Memory B cell (primary cell): Measurements from ENCODE around the gene TXK.

Experiments used
- ATAC-seq: fragments of 150-1000 bp; cut with Tn5 transposase; 2 replicates; pipeline ENCODE4 v1.10.0; 2021; ENCODE audit warnings: low read depth, mild to moderate bottlenecking, moderate library complexity
- DNase-seq, 2 donors: peaks; one replicate each; pipeline ENCODE4 v3.0.0; 2022; ENCODE audit warnings: low spot score in 2 of 2
- H3K27ac Mint-ChIP-seq: one replicate; pipeline ENCODE4 v1.8.0; 2022; ENCODE audit warnings: mild to moderate bottlenecking, moderate library complexity, mixed read lengths
- H3K27me3 Mint-ChIP-seq: one replicate; pipeline ENCODE4 v1.8.0; 2022; ENCODE audit warnings: mixed read lengths
- H3K36me3 Mint-ChIP-seq: one replicate; pipeline ENCODE4 v1.8.0; 2022; ENCODE audit warnings: mild to moderate bottlenecking, mixed read lengths
- H3K4me1 Mint-ChIP-seq: one replicate; pipeline ENCODE4 v1.8.0; 2022; ENCODE audit warnings: mixed read lengths
- H3K4me3 Mint-ChIP-seq: one replicate; pipeline ENCODE4 v1.8.0; 2022; ENCODE audit warnings: mild to moderate bottlenecking, moderate library complexity, mixed read lengths
- H3K9me3 Mint-ChIP-seq: one replicate; pipeline ENCODE4 v1.8.0; 2022; ENCODE audit warnings: mixed read lengths

The TXK gene

DNA sequence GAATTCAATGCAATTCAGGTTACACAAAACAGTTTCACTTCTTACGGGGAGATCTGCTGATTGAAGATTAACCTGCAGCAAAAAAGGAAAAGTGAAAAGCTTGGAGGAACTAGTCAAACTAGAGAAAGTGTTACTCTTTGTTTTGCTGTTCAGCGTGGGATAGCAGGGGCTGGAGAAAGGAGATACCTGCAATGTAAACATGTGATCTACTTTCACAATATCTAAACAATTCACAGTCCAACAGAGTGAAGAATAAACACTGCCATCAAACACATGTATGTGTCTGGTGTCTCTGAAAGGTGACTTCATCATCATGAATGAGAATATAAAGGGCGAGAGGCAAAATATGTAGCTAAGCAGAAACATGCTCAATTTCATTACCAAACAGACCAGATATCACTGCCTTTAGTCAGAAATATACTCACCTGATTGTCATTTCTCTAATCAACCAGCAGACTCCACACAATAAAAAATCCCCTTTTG, 91.0 kb downstream of the TXK start:
- peaks cover 12% of the 10 kb centered on the region for H3K27me3 Mint-ChIP-seq
- peaks cover 31% of the 10 kb centered on the region for H3K4me1 Mint-ChIP-seq
- H3K4me3 Mint-ChIP-seq = no peak overlapping the region
- ATAC-seq (no peak), DNase-seq (no peak)
- no peak overlapping the region for H3K27ac Mint-ChIP-seq
- no peaks in the 10 kb centered on the region for H3K9me3 Mint-ChIP-seq
- H3K36me3 Mint-ChIP-seq = no peaks in the 10 kb centered on the region

DNA sequence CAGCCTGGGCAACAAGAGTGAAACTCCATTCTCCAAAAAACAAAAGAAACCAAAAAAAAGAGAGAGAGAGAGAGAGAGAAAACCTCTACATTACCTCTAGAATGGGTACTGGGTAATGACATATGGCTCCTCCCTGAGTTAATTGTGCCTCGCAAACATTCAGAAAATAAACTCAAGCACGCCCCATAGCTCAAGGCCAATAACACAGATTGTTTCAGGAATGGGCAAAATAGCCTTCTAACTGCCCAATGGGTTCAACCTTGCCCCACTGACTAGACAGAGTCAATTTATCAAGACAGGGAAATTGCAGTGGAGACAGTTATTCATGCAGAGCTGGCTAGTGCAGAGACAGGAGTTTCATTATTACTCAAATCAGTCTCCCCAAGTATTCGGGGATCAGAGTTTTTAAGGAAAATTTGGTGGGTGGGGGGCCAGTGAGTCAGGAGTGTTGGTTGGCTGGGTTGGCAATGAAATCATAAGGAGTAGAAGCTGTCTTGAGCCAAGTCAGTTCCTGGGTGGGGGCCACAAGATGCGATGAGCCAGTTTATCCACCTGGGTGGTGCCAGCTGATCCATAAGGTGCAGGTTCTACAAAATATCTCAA, 92.4 kb downstream of the TXK start:
- no peak for ATAC-seq
- peaks cover 12% of the 10 kb centered on the region for H3K27me3 Mint-ChIP-seq
- DNase-seq = no peak
- H3K36me3 Mint-ChIP-seq = no peaks in the 10 kb centered on the region
- H3K4me3 Mint-ChIP-seq = no peak overlapping the region
- no peaks in the 10 kb centered on the region for H3K9me3 Mint-ChIP-seq
- peaks cover 23% of the 10 kb centered on the region for H3K4me1 Mint-ChIP-seq
- no peak overlapping the region for H3K27ac Mint-ChIP-seq

DNA sequence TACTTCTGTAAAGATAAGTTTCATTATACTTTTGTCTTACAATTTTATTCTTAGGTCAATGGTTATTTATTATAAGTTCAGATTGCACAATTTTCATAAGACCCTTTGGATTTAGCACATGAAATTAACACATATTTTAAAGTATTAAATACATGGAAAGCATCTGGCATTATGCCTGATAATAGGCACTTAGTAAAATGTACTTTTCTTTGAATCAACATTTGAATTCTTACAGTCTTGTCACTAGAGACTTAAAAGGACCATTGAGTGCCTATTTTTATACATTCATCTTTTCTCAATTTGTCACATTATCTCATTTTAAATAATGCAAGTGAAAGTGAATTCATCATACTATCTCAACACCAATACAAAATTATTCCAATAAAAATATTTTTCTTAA, 94.5 kb downstream of the TXK start:
- ATAC-seq (no peak), DNase-seq (no peak)
- Mint-ChIP-seq H3K36me3 (no peaks in the 10 kb centered on the region), H3K9me3 (no peaks in the 10 kb centered on the region), H3K4me1 (peaks cover 28% of the 10 kb centered on the region), H3K27ac (no peak overlapping the region), H3K27me3 (peaks cover 10% of the 10 kb centered on the region), H3K4me3 (no peak overlapping the region)

DNA sequence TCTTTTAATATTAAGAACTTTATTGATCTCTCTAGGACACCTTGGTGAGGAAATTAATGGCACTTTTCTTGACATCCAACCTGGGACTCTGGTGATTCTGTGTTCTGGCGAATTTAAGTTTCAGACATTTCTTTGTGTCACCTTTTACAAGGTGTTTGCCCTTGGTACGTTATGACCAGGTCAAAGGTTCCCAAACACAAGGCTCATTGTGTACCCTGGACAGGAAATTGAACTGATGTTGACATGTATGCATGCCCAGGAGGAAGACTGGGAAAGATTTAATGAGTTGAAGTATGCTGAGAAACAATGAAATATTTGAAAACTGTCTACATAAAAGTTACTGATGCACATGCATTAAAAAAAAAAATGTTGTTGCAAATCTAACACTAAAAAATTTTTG, 95.4 kb downstream of the TXK start:
- peaks cover 10% of the 10 kb centered on the region for H3K27me3 Mint-ChIP-seq
- no peak overlapping the region for H3K27ac Mint-ChIP-seq
- H3K36me3 Mint-ChIP-seq = no peaks in the 10 kb centered on the region
- H3K9me3 Mint-ChIP-seq = no peaks in the 10 kb centered on the region
- DNase-seq (no peak), ATAC-seq (no peak)
- H3K4me3 Mint-ChIP-seq = no peak overlapping the region
- peaks cover 29% of the 10 kb centered on the region for H3K4me1 Mint-ChIP-seq

DNA sequence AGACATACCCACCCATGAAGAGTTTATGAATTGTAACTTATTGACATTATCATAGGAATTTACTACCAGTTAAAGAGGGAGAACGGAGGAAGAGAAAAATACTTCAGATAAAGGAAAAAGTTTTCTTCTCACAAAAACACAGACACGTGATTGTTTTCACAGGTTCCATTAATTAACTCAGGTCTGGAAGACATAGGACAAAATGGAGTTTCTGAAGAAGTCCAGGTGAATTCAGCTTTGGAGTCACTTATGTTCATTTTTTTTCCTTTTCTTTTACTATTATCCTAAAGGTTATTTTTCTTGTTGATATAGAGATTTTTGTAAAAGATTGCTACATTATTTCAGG, 97.0 kb downstream of the TXK start:
- H3K27ac Mint-ChIP-seq = peak overlapping the region; percentile 74
- H3K9me3 Mint-ChIP-seq = no peaks in the 10 kb centered on the region
- DNase-seq (no peak), ATAC-seq (no peak)
- peaks cover 24% of the 10 kb centered on the region for H3K4me1 Mint-ChIP-seq
- H3K4me3 Mint-ChIP-seq = no peak overlapping the region
- H3K36me3 Mint-ChIP-seq = no peaks in the 10 kb centered on the region
- peaks cover 3% of the 10 kb centered on the region for H3K27me3 Mint-ChIP-seq

DNA sequence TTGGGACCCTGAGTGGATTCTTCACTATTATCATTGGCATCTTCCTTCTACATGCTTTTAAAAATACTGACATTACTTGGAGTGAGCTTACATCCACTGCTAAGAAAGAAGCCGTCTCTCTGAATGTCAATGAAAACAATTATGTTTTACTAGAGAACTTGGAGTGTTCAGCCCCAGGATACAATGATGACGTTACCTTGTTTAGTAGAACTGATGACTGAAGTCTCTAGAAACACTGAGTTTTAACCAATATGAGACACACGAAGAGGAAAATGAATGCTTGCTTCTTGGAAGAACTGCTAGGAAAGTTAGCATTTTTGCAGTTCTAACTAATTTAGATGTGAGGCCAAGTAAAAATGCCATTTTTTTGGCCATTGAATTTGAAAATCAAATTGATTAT, 98.1 kb downstream of the TXK start:
- DNase-seq (no peak), ATAC-seq (no peak)
- no peaks in the 10 kb centered on the region for H3K36me3 Mint-ChIP-seq
- no peak overlapping the region for H3K27ac Mint-ChIP-seq
- H3K27me3 Mint-ChIP-seq = no peaks in the 10 kb centered on the region
- no peaks in the 10 kb centered on the region for H3K9me3 Mint-ChIP-seq
- peaks cover 20% of the 10 kb centered on the region for H3K4me1 Mint-ChIP-seq
- no peak overlapping the region for H3K4me3 Mint-ChIP-seq

DNA sequence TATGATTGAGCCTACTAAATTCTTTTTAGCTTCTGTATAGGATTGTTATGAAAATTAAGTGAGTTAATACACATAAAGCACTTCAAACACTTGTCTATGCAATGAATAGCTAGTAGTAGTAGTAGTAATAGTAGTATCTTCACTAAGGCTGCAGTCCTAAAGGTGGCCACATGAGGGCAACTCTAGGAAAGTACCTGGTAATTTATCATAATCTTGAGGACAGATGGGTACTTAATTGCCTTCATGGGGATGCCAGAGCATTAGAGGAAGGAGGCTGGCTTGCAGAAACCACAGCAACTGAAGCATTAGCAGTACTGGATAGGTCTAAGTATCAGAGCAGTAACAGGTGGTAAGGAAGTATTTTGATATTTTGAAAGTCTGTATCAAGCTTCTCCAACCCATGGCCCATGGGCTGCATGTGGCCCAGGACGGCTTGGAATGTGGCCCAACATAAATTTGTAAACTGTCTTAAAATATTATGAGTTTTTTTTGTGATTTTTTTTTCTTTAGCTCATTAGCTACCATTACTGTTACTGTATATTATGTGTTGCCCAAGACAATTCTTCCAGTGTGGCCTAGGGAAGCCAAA, 100.1 kb downstream of the TXK start:
- Mint-ChIP-seq H3K9me3 (no peaks in the 10 kb centered on the region), H3K27me3 (no peaks in the 10 kb centered on the region), H3K4me1 (peaks cover 20% of the 10 kb centered on the region), H3K27ac (peak overlapping the region; percentile 9), H3K36me3 (no peaks in the 10 kb centered on the region), H3K4me3 (no peak overlapping the region)
- DNase-seq (peak; percentile 48 to 57), ATAC-seq (peak; percentile 72)

DNA sequence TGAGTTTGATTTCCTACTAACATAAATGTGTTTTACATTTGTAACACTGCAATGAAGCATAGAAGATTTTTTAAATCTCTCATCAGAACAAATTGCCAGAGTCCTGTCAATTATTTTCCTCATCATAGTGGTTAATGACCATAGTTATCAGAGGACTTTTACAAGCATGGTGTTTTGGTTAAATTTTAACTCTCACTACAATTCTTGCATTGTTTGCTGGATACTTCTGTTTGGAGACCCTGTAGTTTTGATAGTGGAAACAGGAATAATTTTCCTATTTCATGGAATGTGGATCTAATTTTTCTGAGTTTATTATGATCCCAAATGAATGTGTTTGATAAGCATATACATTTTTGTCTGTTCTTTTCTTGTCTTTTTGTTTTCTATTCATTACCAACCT, 100.6 kb downstream of the TXK start:
- DNase-seq (no peak), ATAC-seq (no peak)
- Mint-ChIP-seq H3K27ac (peak overlapping the region; percentile 9), H3K4me3 (no peak overlapping the region), H3K27me3 (no peaks in the 10 kb centered on the region), H3K36me3 (no peaks in the 10 kb centered on the region), H3K9me3 (no peaks in the 10 kb centered on the region), H3K4me1 (peaks cover 24% of the 10 kb centered on the region)

DNA sequence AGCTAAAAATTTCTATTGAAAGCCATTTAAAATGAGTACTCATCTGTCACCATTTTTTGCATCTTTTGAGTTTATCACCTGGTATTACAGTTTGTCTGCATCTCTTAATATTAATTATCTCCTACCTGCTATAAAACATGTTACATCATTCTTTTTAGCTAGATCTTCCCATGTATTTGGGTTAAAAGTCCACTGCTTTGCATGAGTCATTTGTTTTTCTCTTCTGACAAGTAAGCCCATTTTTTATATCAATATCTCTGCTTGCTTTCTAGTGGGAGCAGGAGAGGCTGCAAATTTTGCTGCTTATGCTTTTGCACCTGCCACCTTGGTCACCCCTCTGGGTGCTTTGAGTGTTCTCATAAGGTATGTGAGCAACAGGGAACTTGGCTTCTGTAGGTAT, 101.3 kb downstream of the TXK start:
- Mint-ChIP-seq H3K4me1 (peaks cover 25% of the 10 kb centered on the region), H3K36me3 (no peaks in the 10 kb centered on the region), H3K4me3 (no peak overlapping the region), H3K27ac (no peak overlapping the region), H3K9me3 (no peaks in the 10 kb centered on the region), H3K27me3 (no peaks in the 10 kb centered on the region)
- no peak for ATAC-seq
- DNase-seq = no peak

DNA sequence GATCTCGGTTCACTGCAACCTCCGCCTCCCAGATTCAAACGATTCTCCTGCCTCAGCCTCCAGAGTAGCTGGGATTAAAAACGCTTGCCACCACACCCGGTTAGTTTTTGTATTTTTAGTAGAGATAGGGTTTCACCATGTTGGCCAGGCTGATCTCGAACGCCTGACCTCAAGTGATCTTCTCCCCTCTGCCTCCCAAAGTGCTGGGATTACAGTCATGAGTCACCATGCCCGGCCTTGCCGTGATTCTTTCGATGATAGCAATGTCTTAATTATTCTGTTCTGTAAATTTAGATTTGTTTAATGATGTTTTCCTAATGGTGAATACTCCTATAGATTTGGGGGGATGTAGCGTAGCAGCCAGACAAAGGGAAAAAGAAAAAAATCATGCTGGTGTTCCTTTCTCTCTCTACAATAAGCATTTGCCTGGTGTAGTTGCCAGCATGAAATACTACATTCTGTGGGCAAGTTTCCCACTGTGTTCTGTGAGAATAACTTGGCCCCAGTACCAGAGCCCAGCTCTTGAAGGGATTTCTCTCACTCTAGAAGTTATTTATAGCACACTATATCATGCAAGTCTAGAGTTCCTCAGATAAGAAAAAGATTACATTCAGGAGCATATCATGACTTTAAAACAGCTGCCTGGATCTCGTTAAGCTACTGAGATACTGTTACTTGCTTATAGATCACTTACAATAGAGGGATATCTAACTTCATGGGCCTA, 102.1 kb downstream of the TXK start:
- Mint-ChIP-seq H3K4me1 (peaks cover 24% of the 10 kb centered on the region), H3K27me3 (no peaks in the 10 kb centered on the region), H3K27ac (no peak overlapping the region), H3K9me3 (no peaks in the 10 kb centered on the region), H3K36me3 (no peaks in the 10 kb centered on the region), H3K4me3 (no peak overlapping the region)
- DNase-seq (no peak), ATAC-seq (no peak)

DNA sequence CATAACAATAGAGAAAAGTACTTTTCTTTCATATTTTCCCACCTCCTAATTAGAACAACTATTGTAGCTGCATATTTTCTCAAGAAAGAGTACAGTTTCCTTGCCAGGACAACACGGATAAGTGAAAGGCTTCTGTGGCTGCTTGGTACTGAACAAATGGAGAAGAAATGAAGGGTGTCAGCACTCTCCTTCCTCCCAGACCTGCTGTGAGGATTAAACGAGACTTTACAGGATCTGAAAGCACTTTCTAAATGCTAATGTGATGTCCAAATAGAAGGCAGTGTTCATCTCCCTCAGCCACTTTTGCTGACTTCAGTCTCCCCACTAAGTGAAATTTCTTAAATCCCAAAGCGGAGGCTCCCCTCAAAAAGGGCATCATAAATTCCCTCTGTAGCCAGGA, 103.6 kb downstream of the TXK start:
- Mint-ChIP-seq H3K36me3 (no peaks in the 10 kb centered on the region), H3K4me1 (peaks cover 15% of the 10 kb centered on the region), H3K27me3 (peaks cover 3% of the 10 kb centered on the region), H3K27ac (no peak overlapping the region), H3K4me3 (no peak overlapping the region), H3K9me3 (no peaks in the 10 kb centered on the region)
- DNase-seq (no peak), ATAC-seq (no peak)

DNA sequence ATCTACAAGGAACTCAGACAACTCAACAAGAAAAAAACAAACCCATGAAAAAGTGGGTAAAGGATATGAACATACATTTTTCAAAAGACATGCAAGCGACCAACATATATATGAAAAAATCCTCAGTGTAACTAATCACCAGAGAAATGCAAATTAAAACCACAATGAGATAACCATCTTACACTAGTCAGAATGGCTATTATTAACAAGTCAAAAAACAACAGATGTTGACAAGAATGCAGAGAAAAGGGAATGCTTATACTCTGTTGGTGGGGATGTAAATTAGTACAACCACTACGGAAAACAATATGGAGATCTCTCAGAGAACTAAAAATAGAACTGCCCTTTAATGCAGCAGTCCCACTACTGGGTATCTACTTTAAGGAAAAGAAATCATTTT, 105.4 kb downstream of the TXK start:
- peaks cover 5% of the 10 kb centered on the region for H3K27me3 Mint-ChIP-seq
- no peaks in the 10 kb centered on the region for H3K9me3 Mint-ChIP-seq
- H3K4me3 Mint-ChIP-seq = no peak overlapping the region
- ATAC-seq = no peak
- H3K4me1 Mint-ChIP-seq = peaks cover 7% of the 10 kb centered on the region
- DNase-seq = no peak
- no peaks in the 10 kb centered on the region for H3K36me3 Mint-ChIP-seq
- no peak overlapping the region for H3K27ac Mint-ChIP-seq

DNA sequence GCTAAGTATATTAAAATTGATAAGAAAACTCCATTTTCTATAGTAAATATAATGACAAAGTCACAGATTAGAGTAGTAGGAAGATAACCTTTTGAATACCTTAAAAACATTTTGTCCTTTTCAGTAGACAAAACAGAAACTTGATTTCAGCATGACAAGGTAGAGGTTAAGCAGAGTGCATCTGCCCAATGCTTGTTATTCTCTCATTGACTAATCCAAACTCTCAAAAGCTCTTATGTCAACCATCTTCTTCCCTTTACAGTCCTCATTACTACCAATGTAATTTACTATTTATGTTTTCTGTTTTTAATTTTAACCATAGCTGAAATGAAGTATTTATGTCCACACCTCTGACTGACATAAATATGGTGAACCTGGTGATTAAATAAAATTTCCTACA, 106.4 kb downstream of the TXK start:
- Mint-ChIP-seq H3K27me3 (peaks cover 5% of the 10 kb centered on the region), H3K36me3 (no peaks in the 10 kb centered on the region), H3K4me3 (no peak overlapping the region), H3K9me3 (no peaks in the 10 kb centered on the region), H3K4me1 (peaks cover 5% of the 10 kb centered on the region), H3K27ac (no peak overlapping the region)
- ATAC-seq (no peak), DNase-seq (no peak)

DNA sequence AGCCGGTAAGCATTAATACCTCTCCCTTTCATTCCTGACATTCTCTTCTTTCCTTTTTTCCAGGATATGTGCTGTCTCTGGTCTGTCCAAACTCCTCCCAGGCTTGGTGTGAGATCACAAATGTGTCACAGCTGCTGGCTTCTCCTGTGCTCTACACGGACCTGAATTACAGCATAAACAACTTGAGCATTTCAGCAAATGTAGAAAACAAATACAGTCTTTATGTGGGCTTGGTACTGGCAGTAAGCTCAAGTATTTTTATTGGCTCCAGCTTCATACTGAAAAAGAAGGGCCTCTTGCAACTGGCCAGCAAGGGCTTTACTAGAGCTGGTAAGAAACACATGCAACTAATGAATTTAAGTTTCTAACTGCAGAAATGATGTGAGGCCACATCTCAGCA, 109.0 kb downstream of the TXK start:
- ATAC-seq (no peak), DNase-seq (no peak)
- H3K9me3 Mint-ChIP-seq = no peaks in the 10 kb centered on the region
- H3K27ac Mint-ChIP-seq = no peak overlapping the region
- peaks cover 10% of the 10 kb centered on the region for H3K4me1 Mint-ChIP-seq
- H3K4me3 Mint-ChIP-seq = no peak overlapping the region
- peaks cover 9% of the 10 kb centered on the region for H3K27me3 Mint-ChIP-seq
- no peaks in the 10 kb centered on the region for H3K36me3 Mint-ChIP-seq

DNA sequence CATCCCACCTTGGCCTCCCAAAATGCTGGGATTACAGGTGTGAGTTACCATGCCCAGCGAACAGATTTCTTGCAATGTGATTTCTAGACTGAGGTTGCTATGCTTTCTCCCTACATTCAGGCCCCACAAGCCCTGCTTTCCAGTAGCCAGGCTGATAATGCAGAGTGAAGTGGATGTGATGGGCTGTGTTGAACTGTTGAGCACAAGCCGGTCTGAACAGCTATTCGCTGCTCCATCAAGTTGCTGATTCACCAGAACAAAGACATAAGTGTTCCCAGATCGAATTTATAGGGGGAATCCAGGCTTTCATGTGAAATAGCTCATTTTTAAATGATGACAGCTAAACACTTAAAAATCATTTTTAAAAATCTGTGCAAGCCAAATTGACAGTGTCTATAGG, 109.5 kb downstream of the TXK start:
- Mint-ChIP-seq H3K27ac (no peak overlapping the region), H3K4me3 (no peak overlapping the region), H3K9me3 (no peaks in the 10 kb centered on the region), H3K27me3 (peaks cover 11% of the 10 kb centered on the region), H3K4me1 (peaks cover 11% of the 10 kb centered on the region), H3K36me3 (no peaks in the 10 kb centered on the region)
- ATAC-seq = no peak
- no peak for DNase-seq
